Activated naive CD8-positive, alpha-beta T cell treated with anti-CD3 and anti-CD28 coated beads, Interleukin-2, amount 50 U/mL, for 16 hours (primary cell): ENCODE results near the gene HPS1.

Experiments used
- DNase-seq: peaks from one replicate; pipeline ENCODE4 v3.0.0-alpha.2; 2020; ENCODE audit warnings: low read depth, low spot score

The HPS1 gene

DNA sequence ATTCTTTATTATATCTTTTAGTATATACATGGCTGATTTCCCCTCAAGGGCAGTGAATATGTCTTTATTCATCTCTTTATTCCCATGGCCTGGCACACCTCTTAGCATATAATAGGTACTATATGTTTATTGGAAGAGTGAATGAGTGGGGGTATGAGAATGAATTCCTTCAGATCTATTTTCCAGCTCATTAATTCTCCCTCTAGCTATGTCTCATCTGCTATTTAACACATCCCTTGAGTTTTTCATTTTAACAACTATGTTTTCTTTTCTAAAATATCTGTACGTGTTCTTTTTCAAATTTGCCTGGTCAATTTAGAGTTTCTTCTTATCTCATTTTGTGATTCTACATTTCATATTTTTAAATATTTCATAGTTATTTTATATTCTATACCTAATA is 14.4 kb downstream of the HPS1 start:
- DNase-seq = no peak

DNA sequence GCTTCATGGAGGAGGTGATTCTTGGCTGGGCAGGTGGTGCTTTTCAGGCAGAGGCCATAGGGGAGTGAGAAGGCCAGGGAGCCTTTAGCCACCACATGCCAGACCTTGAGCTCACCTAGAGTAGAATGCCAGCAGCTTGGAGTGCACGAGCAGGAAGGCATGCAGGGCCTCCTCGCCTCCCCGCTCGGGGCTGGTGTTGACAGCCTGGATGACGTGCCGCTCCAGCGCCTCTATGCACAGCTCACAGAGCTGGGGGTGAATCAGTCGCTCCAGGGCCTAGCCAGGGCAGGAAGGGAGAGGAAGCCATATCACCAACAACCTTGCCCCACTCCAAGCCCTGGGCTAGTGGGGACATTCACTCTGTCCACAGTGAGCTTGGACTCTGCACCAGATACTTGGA is 15.7 kb downstream of the HPS1 start:
- DNase-seq = no peak

DNA sequence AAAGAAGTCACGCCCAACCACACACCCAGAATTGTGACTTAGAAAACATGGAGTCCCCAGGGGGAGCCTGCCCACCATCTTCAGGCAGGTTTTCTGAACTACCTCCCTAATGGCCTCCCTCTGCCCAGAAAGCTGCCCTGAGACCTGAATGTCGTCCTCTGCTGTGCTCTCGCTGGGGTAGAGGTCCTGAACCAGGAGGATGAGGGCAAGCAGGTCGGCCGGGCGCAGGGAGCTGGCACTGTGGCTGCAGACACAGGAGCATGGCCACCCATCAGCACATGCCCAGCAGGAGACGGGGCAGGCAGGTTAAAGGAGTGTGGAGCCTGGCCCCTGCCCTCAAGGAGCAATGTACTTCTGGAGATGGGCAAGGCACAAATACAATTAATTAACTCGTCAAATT is 16.3 kb downstream of the HPS1 start:
- DNase-seq = no peak

DNA sequence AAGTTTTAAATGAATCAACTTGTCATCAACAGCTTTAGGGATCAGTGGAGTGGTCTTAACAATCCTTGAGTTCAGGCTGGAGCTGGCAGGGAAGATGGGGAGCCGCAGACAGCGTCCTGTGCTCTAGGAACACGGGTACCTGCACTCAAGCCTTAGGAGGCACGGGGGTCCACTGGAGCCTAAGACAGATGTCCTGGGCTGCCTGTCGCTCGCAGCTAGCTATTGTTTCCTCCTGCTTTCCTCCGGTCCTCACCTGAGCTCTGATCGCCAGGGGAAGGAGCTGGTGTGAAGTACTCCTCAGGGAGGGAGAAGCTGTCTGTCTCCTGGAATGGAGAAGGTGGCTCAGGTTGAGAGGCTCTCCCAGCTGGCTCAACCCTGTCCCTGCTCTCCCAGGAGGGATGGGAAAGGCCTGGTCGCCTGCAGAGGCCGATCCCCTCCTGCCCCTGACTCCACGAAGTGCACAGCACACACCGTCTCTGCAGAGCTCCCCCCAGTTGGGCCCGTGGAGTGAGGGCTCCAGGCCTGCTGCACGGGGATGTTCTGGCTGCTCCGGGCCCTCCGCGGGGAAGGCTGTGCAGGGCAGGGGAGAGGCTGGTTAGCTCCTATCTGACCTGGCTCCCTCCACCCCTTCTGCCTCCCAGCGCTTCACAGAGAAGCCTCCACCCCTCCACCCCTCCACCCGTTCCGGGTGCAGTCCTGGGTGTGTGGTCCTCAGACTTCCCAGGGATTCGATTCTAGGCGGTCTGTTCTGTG is 17.2 kb downstream of the HPS1 start:
- no peak for DNase-seq

DNA sequence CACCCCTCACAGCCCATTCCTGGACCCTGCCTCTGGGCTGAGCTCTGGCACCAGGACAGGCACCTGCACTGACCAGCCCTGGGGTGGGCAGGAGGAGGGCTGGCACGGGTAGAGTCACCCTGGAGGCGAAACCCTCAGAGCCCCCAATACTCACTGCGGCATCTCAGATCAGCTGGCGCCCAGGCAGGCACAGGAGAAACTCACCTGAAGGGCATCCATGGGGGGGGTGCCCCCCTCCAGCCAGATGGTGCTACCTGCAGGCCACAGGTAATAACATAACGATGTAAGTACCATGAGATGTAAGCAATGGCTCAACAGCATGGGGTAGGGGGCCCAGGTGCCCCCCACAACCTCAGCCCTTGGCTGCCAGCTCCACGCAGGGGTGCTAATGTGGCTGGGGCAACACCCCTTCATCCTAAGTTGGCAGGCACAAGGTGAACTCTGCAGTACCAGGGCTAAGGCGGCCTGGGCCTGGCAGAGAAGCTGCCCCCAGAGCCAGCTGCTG is 19.7 kb downstream of the HPS1 start:
- DNase-seq = no peak

- DNase-seq = no peak
Measured at GRCh38 chr10:98425511-98426352, 21.0 kb downstream of the HPS1 start.

DNA sequence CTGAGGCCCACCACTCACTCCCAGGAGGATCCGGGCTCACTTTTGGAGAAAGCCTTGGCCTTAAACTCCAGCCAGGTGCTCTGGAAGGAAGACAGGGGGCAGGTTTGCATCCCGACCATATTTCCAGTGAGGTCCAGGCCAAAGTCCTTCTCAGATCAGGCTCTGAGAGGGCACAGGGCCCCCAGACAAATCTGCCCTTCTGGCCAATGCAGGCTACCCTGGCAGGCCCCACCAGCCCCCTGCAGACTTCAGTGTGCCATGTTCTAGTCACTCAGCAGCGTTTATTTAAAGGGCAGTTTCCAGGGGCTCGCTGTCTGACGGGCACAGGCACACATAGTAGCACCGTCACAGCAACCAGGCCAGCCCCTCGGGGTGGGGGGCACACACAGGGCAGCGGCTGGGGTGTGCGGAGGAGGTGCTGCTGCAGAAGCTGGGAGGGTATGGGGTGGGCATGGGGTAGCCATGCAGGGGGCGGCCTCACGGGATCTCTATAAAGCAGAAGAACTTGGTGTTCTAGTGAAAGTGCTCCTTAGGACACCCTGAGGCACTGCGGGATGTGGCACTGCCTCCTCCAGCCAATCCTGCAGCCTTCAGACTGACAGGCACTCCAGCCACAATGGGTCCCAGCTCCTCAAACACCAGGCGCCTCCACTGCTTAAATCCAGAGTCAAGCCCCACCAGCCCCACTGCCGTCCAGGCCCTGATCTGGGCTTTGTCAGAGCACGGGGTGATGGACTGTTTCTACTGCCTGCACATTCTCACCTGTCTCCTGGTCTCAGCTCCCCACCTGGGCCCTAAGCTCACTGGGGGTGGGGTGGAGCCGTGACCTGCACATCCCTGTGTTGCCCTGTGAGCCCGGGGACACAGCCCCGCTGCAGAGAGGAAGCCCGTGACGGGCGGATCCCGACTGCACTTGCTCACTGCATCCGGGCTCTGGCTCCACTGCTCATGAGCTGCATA is 22.2 kb downstream of the HPS1 start:
- no peak for DNase-seq

GRCh38 chr10:98423691-98424120 is 23.0 kb downstream of the HPS1 start:
- DNase-seq = no peak

GRCh38 chr10:98422182-98422581 is 24.6 kb downstream of the HPS1 start:
- DNase-seq = no peak

- no peak for DNase-seq
Measured at GRCh38 chr10:98420786-98421185, 25.9 kb downstream of the HPS1 start.

DNA sequence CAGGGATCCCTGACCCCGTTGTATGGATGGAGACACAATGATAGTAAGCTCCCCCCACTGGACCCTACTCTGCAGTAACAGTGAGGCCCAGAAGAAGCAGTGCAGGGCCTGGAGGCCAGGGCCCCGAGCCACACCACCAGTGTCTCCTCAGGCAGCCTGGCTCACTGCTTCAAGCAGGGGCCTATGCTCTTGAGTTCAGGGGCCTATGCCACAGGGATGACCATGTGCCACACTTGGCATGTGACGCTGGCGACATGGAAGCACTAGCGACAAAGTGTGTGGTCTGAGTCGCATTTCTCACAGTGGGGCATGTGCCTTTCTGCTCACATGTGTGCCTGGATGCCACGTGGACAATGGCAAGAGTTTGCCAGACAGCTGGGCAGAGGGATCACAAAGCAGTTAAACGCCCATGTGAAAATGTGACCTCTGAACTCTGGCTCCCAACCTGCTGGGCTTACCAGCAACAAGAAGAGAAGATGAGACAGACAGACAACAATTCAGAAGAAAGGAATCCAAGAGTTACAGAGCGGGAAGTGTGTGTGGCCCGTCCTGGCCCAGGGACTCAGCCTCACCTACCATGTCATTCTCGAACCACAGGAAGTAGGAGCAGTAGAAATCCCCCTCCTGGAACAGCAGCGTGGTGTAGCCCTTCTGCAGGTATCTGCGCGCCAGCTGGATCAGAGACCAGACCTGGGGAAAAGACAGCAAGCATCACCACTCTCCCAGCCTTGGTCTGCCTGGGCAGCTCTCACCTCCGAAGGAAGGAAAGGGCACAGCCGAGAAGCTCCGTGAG is 27.1 kb downstream of the HPS1 start:
- no peak for DNase-seq

DNA sequence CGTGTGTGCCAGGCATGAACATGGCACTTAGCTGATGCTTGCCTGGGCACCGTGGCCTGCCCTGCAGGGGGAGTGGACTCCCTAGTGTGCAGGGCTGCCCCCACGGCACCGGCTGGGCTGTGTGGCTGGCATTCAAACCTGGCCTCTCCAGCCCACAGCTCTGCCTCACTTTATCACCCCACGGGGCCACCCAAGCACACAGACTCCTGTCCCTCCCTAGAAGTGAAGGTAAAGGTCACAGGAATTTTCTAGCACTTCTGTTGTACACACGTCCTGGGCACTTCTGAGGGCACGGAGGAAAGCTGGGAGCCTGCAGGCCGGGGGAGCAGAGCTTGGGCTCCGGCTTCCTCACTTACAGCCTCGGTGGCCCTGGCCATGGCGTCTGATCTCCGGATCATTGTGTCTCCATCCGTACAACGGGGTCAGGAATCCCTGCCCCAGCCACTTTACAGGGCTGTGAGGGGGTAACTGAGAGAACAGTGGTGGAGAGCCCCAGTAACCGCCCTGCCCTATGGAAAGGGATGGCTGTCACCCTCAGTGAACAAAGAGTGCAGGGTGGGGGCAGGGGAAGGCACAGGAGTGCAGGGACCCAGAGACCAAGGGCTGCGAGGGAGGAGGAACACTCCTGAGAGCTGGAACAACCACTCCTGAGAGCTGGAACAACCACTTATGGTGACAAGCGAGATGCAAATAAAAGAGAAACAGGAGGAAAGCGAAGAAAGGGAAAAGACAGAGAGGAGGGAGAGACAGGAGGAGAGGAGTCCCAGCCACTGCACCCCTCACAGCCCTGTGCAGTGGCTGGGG is 27.9 kb downstream of the HPS1 start:
- no peak for DNase-seq

- DNase-seq = no peak
Measured at GRCh38 chr10:98417973-98418664, 28.6 kb downstream of the HPS1 start.

DNA sequence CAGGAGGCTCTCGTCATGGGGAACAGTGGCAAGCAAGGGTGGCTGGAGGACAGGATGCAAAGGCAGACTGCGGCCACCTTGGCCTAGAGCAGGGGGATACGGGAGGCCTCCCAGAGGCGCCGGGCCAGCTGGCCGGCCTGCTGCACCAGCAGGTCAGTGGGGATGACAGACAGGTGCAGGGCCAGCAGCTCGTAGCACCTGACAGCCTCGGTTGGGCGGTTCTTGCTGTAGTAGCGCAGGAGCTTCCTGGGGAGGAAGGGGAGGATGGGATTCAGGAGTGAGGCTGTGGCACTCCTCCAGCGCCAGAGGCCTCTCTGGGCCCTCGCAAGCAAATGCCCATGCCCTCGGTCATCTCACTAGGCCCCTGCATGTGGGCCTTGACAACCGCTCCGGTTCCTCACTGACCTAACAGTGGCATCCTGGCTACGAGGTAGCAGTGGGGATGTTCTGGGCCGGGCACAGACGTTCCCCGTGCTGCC is 29.2 kb downstream of the HPS1 start:
- DNase-seq = no peak

DNA sequence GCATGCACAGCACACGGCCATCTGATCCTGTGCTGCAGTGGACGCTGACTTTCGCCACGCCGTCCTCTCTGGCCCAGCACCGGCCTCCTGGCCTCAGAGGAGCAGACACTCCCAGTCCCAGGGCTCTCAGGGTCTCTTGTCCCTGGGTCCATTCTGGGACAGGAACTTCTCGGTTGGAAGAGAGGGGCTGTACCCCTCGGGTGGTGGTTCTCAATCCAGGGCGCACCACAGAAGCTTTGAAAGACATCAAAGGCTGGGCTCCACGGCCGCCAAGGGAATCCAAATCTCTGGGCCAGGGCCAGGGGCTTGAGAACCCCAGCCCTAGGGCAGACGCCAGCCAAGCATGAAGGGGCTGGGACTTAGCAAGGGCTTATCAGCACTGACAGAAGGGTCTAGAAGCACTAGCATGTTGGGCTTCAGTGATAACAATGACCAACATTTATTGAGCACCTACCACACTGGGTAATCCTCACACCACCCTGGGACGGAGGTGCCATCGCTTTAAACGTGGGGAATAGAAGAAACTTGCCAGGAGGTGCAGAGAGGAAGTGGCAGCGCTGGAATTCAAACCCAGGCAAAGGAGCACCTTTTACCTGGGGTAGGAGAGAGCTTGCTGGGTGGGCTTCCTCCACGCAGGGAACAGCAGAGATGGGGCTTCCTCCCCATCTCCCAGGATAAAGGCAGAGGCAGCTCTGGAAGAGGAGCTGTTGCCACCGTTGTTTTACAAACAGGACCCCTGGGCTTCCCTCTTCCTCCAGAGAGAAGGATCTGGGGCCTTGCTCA is 29.9 kb downstream of the HPS1 start:
- no peak for DNase-seq

DNA sequence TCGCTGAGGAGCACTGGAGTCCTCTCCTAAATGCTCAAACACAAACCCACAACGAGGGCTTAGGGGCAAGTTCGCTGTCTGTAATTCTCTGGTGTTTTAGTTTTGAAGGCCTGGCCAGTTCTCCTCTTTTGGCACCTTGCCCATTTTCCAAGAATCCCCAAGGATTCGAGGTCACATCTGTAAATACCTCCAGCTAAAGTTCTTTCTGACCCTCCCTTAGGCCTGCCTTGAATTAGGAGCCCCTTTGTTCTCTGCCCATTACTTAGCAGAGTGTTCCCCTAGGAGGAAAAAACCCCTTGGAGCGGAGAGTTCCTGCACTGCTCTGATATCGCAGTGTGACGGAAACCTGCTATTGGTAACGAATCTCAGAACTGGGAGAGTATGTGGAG is 31.0 kb downstream of the HPS1 start:
- no peak for DNase-seq

GRCh38 chr10:98414932-98415730 is 31.6 kb downstream of the HPS1 start, which contains the start of gene PYROXD2:
TSS of gene PYROXD2 (minus strand) at chr10:98415182. CDS start at chr10:98415135, 47 bp downstream.
- no peak for DNase-seq

- DNase-seq = no peak
Measured at GRCh38 chr10:98414578-98414931, 32.2 kb downstream of the HPS1 start.
